PC-9 (cell line): ENCODE data around the gene CSNK1E. TPM values are rescaled to one million over a fixed set of nuclear protein-coding genes. Genes with fewer than 3 reads are reported as not detected.

Experiments
- BruUV-seq: library from RNA; stranded (reverse); fragments of 400-500 nt; replicated peaks from 2 replicates; lab custom pipeline; 2021; lab: Mats Ljungman, UMichigan
- CTCF ChIA-PET: fragments of 300-600 bp; sonication (Branson Sonifier 250); formaldehyde crosslinking; loops from one replicate; lab custom pipeline; 2022; ENCODE audit warnings: antibody characterized with exemption; lab: Charles Lee
- POLR2A ChIA-PET: fragments of 300-600 bp; sonication (Branson Sonifier 250); formaldehyde crosslinking; loops from one replicate; lab custom pipeline; 2022; ENCODE audit warnings: antibody characterized with exemption; ENCODE audit not compliant: unreplicated experiment; lab: Charles Lee
- DNase-seq, 2 experiments: peaks; one replicate each; pipeline versions ENCODE4 v3.0.0 to v3.0.0-alpha.2; 2015 to 2022; ENCODE audit warnings: mixed read lengths in 1 of 2
- H2AFZ ChIP-seq: fragments of 200-600 bp; sonication (generic); 2 replicates; pipeline ENCODE4 v1.8.1; 2017; ENCODE audit warnings: antibody characterized with exemption
- H3F3A ChIP-seq: fragments of 200-600 bp; sonication (generic); 2 replicates; pipeline ENCODE4 v1.8.1; 2017; ENCODE audit warnings: antibody characterized with exemption, mild to moderate bottlenecking, low read depth; ENCODE audit not compliant: insufficient read depth
- H3K27ac ChIP-seq: fragments of 200-600 bp; sonication (generic); 2 replicates; pipeline ENCODE4 v1.6.1; 2016; ENCODE audit warnings: mixed run types
- H3K27me3 ChIP-seq: fragments of 200-600 bp; sonication (generic); 2 replicates; pipeline ENCODE4 v1.6.1; 2016; ENCODE audit warnings: low read depth, mixed run types; ENCODE audit not compliant: insufficient read depth
- H3K36me3 ChIP-seq: fragments of 200-600 bp; sonication (generic); 2 replicates; pipeline ENCODE4 v1.6.1; 2016; ENCODE audit warnings: low read depth, mixed run types
- H3K4me1 ChIP-seq: fragments of 200-600 bp; sonication (generic); replicated peaks from 2 replicates; pipeline ENCODE4 v1.6.1; 2016; ENCODE audit warnings: mixed run types; ENCODE audit not compliant: insufficient read depth
- H3K4me2 ChIP-seq: fragments of 200-600 bp; sonication (generic); 2 replicates; pipeline ENCODE4 v1.6.1; 2017; ENCODE audit warnings: mixed run types
- H3K4me3 ChIP-seq: fragments of 200-600 bp; sonication (generic); 2 replicates; pipeline ENCODE4 v1.6.1; 2016; ENCODE audit warnings: mixed run types
- H3K79me2 ChIP-seq: fragments of 200-600 bp; sonication (generic); 2 replicates; pipeline ENCODE4 v1.6.1; 2017; ENCODE audit warnings: low read depth, mixed run types
- H3K9me2 ChIP-seq: fragments of 200-600 bp; sonication (generic); 2 replicates; pipeline ENCODE4 v1.8.1; 2017; ENCODE audit warnings: mild to moderate bottlenecking; ENCODE audit not compliant: insufficient read depth
- H3K9me3 ChIP-seq: fragments of 200-600 bp; sonication (generic); 2 replicates; pipeline ENCODE4 v1.8.1; 2016; ENCODE audit warnings: low read depth; ENCODE audit not compliant: insufficient read depth
- H4K20me1 ChIP-seq: fragments of 200-600 bp; sonication (generic); 2 replicates; pipeline ENCODE4 v1.8.1; 2017; ENCODE audit not compliant: insufficient read depth
- EZH2 ChIP-seq: fragments of 200-600 bp; sonication (generic); IDR thresholded peaks from 2 replicates; pipeline ENCODE4 v1.8.0; 2017; ENCODE audit warnings: antibody characterized with exemption, low read depth
- intact Hi-C: fragments of 100-400 bp; cut with micrococcal nuclease; formaldehyde crosslinking; loops from one replicate; pipeline ENCODE4 v1.10.0; 2022; ENCODE audit not compliant: unreplicated experiment
- total RNA-seq: library from RNA; stranded (reverse); gene quantifications from 2 replicates; pipeline ENCODE4 v1.2.3, GENCODE V29; 2021
- TF ChIP-seq, protein P1 (sequence below): fragments of 200-600 bp; sonication (generic); conservative IDR thresholded peaks from 2 replicates; pipeline ENCODE4 v1.6.1; 2017; ENCODE audit warnings: mixed run types, antibody characterized with exemption, mild to moderate bottlenecking, moderate library complexity

Gene CSNK1E
- total RNA-seq, 1 experiment from 2014 or later: 348 TPM

DNA sequence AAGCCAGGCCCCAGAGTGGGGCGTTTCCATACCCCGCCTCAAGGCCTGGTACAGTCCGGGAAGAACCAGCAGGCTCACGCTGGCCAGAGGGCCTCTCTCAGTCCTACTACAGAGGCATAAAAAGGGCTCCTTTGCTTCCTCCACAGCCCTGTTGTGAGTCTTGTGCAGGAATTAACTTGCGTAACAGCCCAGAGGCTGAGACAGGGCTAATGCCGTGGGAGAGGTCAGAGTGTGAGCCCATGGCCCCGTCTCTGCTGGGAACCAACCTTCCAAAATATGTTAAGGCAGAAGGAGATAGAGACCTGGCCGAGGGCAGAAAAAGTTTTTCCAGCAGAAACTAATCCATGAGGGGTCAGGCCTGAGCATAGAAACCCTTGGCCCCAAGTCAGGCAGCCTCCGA, 24.5 kb downstream of the CSNK1E start:
- Histone ChIP-seq H3K4me2 (0 out of 2 replicates have a peak overlapping the region, but pooled peaks have one; percentile 2), H3K79me2 (peaks cover 34% of the 10 kb centered on the region), H3K36me3 (peaks cover 31% of the 10 kb centered on the region), H3F3A (peaks cover 75% of the 10 kb centered on the region), H3K4me3 (no peak overlapping the region), H3K9me2 (no peaks in the 10 kb centered on the region), H2AFZ (no peak overlapping the region), H4K20me1 (no peaks in the 10 kb centered on the region), H3K27ac (peak overlapping the region; percentile 94), H3K9me3 (no peaks in the 10 kb centered on the region), H3K4me1 (peaks cover 87% of the 10 kb centered on the region), H3K27me3 (no peaks in the 10 kb centered on the region)
- TF ChIP-seq, protein P1, sequence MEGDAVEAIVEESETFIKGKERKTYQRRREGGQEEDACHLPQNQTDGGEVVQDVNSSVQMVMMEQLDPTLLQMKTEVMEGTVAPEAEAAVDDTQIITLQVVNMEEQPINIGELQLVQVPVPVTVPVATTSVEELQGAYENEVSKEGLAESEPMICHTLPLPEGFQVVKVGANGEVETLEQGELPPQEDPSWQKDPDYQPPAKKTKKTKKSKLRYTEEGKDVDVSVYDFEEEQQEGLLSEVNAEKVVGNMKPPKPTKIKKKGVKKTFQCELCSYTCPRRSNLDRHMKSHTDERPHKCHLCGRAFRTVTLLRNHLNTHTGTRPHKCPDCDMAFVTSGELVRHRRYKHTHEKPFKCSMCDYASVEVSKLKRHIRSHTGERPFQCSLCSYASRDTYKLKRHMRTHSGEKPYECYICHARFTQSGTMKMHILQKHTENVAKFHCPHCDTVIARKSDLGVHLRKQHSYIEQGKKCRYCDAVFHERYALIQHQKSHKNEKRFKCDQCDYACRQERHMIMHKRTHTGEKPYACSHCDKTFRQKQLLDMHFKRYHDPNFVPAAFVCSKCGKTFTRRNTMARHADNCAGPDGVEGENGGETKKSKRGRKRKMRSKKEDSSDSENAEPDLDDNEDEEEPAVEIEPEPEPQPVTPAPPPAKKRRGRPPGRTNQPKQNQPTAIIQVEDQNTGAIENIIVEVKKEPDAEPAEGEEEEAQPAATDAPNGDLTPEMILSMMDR: no peak
- no peak for TF ChIP-seq EZH2
- ChIA-PET CTCF (interaction anchor here (0.5 kb wide), 1 partner anchor 578 kb away, joined by 3 read pairs; no protein-coding TSS in a partner anchor), POLR2A (no interaction called here)
- DNase-seq: peak in 1 of 2 experiments; percentile 73
- intact Hi-C loops: loop anchor here (10.0 kb wide), 1 partner anchor 148 kb away; no protein-coding TSS in a partner anchor
- no TSS peak for BruUV-seq

DNA sequence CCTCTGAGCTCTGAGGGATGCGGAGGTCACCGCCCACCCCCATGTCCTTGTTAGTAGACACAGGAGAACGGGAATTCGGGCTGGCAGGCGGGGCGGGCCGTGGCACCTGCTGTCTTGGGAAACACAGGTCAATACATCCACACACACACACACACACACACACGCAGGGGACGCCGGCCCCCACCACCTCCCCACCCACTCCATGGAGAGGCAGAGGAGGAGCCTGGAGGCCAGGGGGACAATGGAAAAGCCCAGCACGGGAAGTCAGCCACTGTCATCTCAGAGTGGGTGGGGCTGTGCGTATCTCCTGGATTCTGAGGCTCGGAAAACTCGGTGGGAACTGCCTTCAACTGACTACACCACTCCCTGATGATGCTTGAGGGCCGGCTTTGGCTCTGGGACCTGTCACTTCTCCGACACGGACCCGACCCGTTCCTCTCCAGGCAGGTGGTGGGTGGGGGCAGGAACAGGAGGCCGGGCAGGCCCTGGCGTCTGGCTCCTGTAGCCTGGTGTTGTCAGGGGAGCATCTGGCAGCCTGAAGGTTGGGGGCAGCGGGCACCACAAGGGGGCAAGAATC, 25.9 kb downstream of the CSNK1E start:
- no peaks in the 10 kb centered on the region for H3K27me3 ChIP-seq
- intact Hi-C loops: loop anchor here (10.0 kb wide), 1 partner anchor 146 kb away; no protein-coding TSS in a partner anchor
- H3K79me2 ChIP-seq: peaks cover 23% of the 10 kb centered on the region
- peaks cover 75% of the 10 kb centered on the region for H3F3A ChIP-seq
- no peaks in the 10 kb centered on the region for H3K9me2 ChIP-seq
- CTCF ChIA-PET: interaction anchor here (0.6 to 0.7 kb wide), 2 partner anchors 14 to 20 kb away, joined by 3 read pairs; no protein-coding TSS in a partner anchor
- H4K20me1 ChIP-seq: no peaks in the 10 kb centered on the region
- POLR2A ChIA-PET: interaction anchor here (0.6 kb wide), 2 partner anchors 7 to 54 kb away, joined by 4 to 5 read pairs; no protein-coding TSS in a partner anchor
- peak overlapping the region; percentile 94 for H3K27ac ChIP-seq
- no peak overlapping the region for H2AFZ ChIP-seq
- TF ChIP-seq, protein P1: no peak
- peaks cover 73% of the 10 kb centered on the region for H3K4me1 ChIP-seq
- DNase-seq: peak; percentile 24 to 52
- H3K9me3 ChIP-seq: no peaks in the 10 kb centered on the region
- peaks cover 16% of the 10 kb centered on the region for H3K36me3 ChIP-seq
- peak overlapping the region; percentile 63 for H3K4me2 ChIP-seq
- BruUV-seq: no TSS peak
- H3K4me3 ChIP-seq: no peak overlapping the region

DNA sequence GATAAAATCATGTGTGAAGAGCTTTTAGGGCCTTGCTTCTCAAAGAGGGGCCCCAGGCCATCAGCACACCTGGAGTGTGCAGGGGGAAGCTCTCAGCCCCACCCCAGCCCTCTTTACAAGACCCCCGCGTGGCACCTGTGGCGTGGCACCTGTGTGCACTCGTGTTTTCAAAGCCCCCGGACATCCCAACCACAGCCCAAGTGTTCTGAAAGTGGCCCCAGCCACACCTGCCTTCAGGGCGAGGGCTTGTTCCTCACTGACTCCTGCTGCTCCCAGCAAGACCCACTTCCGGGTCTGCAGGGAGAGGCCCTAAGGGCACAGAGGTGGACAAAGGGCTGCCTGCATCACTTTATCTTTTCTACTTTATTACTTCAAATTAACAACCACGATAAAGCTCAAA, 26.9 kb downstream of the CSNK1E start:
- ChIA-PET CTCF (interaction anchor here (0.6 to 1.4 kb wide), 3 partner anchors 15 to 28 kb away, joined by 3 to 8 read pairs (median 3); no protein-coding TSS in a partner anchor), POLR2A (interaction anchor here (0.6 to 1.1 kb wide), 7 partner anchors 8 to 144 kb away, joined by 3 to 13 read pairs (median 4); partner anchors contain the start of gene CSNK1E)
- no TSS peak for BruUV-seq
- TF ChIP-seq, protein P1: no peak
- TF ChIP-seq EZH2: no peak
- H3K4me2 ChIP-seq: peak overlapping the region; percentile 63
- H3K9me2 ChIP-seq: no peaks in the 10 kb centered on the region
- no peaks in the 10 kb centered on the region for H3K27me3 ChIP-seq
- H3K36me3 ChIP-seq: peaks cover 7% of the 10 kb centered on the region; the same call in 1 of the 2 replicates
- H3K4me1 ChIP-seq: peaks cover 67% of the 10 kb centered on the region
- H3F3A ChIP-seq: peaks cover 73% of the 10 kb centered on the region
- peak; percentile 75 to 82 for DNase-seq
- no peak overlapping the region for H2AFZ ChIP-seq
- H3K9me3 ChIP-seq: no peaks in the 10 kb centered on the region
- H3K4me3 ChIP-seq: no peak overlapping the region; the same call in 1 of the 2 replicates
- no peaks in the 10 kb centered on the region for H4K20me1 ChIP-seq
- intact Hi-C loops: loop anchor here (10.0 kb wide), 1 partner anchor 146 kb away; no protein-coding TSS in a partner anchor
- peaks cover 14% of the 10 kb centered on the region for H3K79me2 ChIP-seq
- H3K27ac ChIP-seq: peak overlapping the region; percentile 94
